H9 (cell line): ENCODE measurements around the gene TCF4. TPM values are rescaled to one million over a fixed set of nuclear protein-coding genes. Genes with fewer than 3 reads are reported as not detected.

ENCODE experiments used
- DNase-seq: peaks from one replicate; pipeline ENCODE4 v3.0.0-alpha.2; 2017
- H2AFZ ChIP-seq: one replicate; pipeline ENCODE4 v1.6.1; 2013; ENCODE audit warnings: mild to moderate bottlenecking, low read length, control low read depth, moderate library complexity
- H2AK5ac ChIP-seq: 2 replicates; pipeline ENCODE4 v1.6.1; 2013; ENCODE audit warnings: low read length, control low read depth, mixed read lengths; ENCODE audit not compliant: insufficient read length
- H2BK120ac ChIP-seq: one replicate; pipeline ENCODE4 v1.6.1; 2013; ENCODE audit warnings: low read depth, mild to moderate bottlenecking, low read length, control low read depth, inconsistent platforms; ENCODE audit not compliant: poor library complexity, severe bottlenecking
- H2BK12ac ChIP-seq: 2 replicates; pipeline ENCODE4 v1.6.1; 2013; ENCODE audit warnings: low read length, control low read depth, mixed read lengths, low read depth; ENCODE audit not compliant: insufficient read length
- H2BK15ac ChIP-seq: 2 replicates; pipeline ENCODE4 v1.6.1; 2013; ENCODE audit warnings: low read depth, low read length, control low read depth
- H2BK20ac ChIP-seq: one replicate; pipeline ENCODE4 v1.6.1; 2013; ENCODE audit warnings: low read depth, mild to moderate bottlenecking, low read length, control low read depth, inconsistent platforms; ENCODE audit not compliant: poor library complexity, severe bottlenecking
- H2BK5ac ChIP-seq: 2 replicates; pipeline ENCODE4 v1.6.1; 2013; ENCODE audit warnings: low read length, control low read depth, mixed read lengths; ENCODE audit not compliant: insufficient read length
- H3K14ac ChIP-seq: 2 replicates; pipeline ENCODE4 v1.6.1; 2013; ENCODE audit warnings: low read length, control low read depth; ENCODE audit not compliant: insufficient read depth
- H3K18ac ChIP-seq: 2 replicates; pipeline ENCODE4 v1.6.1; 2013; ENCODE audit warnings: low read depth, mild to moderate bottlenecking, mixed read lengths, low read length, control low read depth; ENCODE audit not compliant: insufficient read length
- H3K23ac ChIP-seq: 2 replicates; pipeline ENCODE4 v1.6.1; 2013; ENCODE audit warnings: low read length, control low read depth, mixed read lengths, low read depth; ENCODE audit not compliant: insufficient read length
- H3K23me2 ChIP-seq: 2 replicates; pipeline ENCODE4 v1.6.1; 2013; ENCODE audit warnings: low read depth, mild to moderate bottlenecking, mixed read lengths, low read length, control low read depth; ENCODE audit not compliant: insufficient read length, poor library complexity, severe bottlenecking
- H3K27ac ChIP-seq: 2 replicates; pipeline ENCODE4 v1.5.1; 2013; ENCODE audit warnings: low read length, control low read depth, mixed read lengths, low read depth; ENCODE audit not compliant: insufficient read length
- H3K27me3 ChIP-seq: 2 replicates; pipeline ENCODE4 v1.6.1; 2013; ENCODE audit warnings: low read length, control low read depth, inconsistent platforms; ENCODE audit not compliant: insufficient read depth
- H3K4ac ChIP-seq: 2 replicates; pipeline ENCODE4 v1.6.1; 2013; ENCODE audit warnings: low read depth, mild to moderate bottlenecking, control low read depth, inconsistent platforms, low read length, moderate library complexity
- H3K4me1 ChIP-seq: 2 replicates; pipeline ENCODE4 v1.6.1; 2013; ENCODE audit warnings: low read length, control low read depth, inconsistent platforms; ENCODE audit not compliant: insufficient read depth
- H3K4me2 ChIP-seq: 2 replicates; pipeline ENCODE4 v1.6.1; 2013; ENCODE audit warnings: low read length, control low read depth, mixed read lengths; ENCODE audit not compliant: insufficient read length, insufficient read depth
- H3K56ac ChIP-seq: 2 replicates; pipeline ENCODE4 v1.6.1; 2013; ENCODE audit warnings: low read depth, mild to moderate bottlenecking, mixed read lengths, low read length, control low read depth; ENCODE audit not compliant: insufficient read length
- H3K79me1 ChIP-seq: 2 replicates; pipeline ENCODE4 v1.6.1; 2013; ENCODE audit warnings: low read depth, mild to moderate bottlenecking, moderate library complexity, low read length, control low read depth, inconsistent platforms; ENCODE audit not compliant: insufficient read depth, poor library complexity, severe bottlenecking
- H3K79me2 ChIP-seq: 2 replicates; pipeline ENCODE4 v1.6.1; 2013; ENCODE audit warnings: low read length, control low read depth, inconsistent platforms; ENCODE audit not compliant: insufficient read depth
- H3K9ac ChIP-seq: 2 replicates; pipeline ENCODE4 v1.6.1; 2013; ENCODE audit warnings: low read length, control low read depth, mixed read lengths; ENCODE audit not compliant: insufficient read length; ENCODE audit errors: extremely low read depth
- H3K9me3 ChIP-seq: one replicate; pipeline ENCODE4 v1.6.1; 2013; ENCODE audit warnings: low read depth, low read length, inconsistent platforms; ENCODE audit not compliant: control insufficient read depth
- H3T11ph ChIP-seq: one replicate; pipeline ENCODE4 v1.6.1; 2013; ENCODE audit warnings: mild to moderate bottlenecking, low read length, control low read depth, inconsistent platforms
- H4K20me1 ChIP-seq: one replicate; pipeline ENCODE4 v1.6.1; 2013; ENCODE audit not compliant: control insufficient read depth, insufficient read length, insufficient read depth
- H4K5ac ChIP-seq: 2 replicates; pipeline ENCODE4 v1.6.1; 2013; ENCODE audit warnings: low read depth, mild to moderate bottlenecking, mixed read lengths, low read length, control low read depth; ENCODE audit not compliant: insufficient read length
- H4K8ac ChIP-seq: replicated peaks from 2 replicates; pipeline ENCODE4 v1.6.1; 2013; ENCODE audit warnings: low read length, control low read depth, mixed read lengths, low read depth; ENCODE audit not compliant: insufficient read length
- H4K91ac ChIP-seq: 2 replicates; pipeline ENCODE4 v1.6.1; 2013; ENCODE audit warnings: low read depth, mild to moderate bottlenecking, moderate library complexity, mixed read lengths, low read length, control low read depth; ENCODE audit not compliant: insufficient read length
- H3K27ac Mint-ChIP-seq, 3 experiments: 2 replicates in 2 of 3; 3 replicates in 1 of 3; pipeline ENCODE4 v1.8.0; 2020 to 2021; ENCODE audit warnings: mixed read lengths in 3 of 3, mild to moderate bottlenecking in 1 of 3, moderate library complexity in 1 of 3
- H3K27me3 Mint-ChIP-seq: 2 replicates; pipeline ENCODE4 v1.8.0; 2021; ENCODE audit warnings: low read depth, mild to moderate bottlenecking, moderate library complexity, mixed read lengths
- H3K36me3 Mint-ChIP-seq, 3 experiments: 2 replicates in 2 of 3; 3 replicates in 1 of 3; pipeline ENCODE4 v1.8.0; 2020 to 2021; ENCODE audit warnings: low read depth in 3 of 3, mixed read lengths in 3 of 3; ENCODE audit not compliant: insufficient read depth in 1 of 3
- H3K4me1 Mint-ChIP-seq, 2 experiments: 2 replicates each; pipeline ENCODE4 v1.8.0; 2020; ENCODE audit warnings: mixed read lengths in 2 of 2
- H3K4me3 Mint-ChIP-seq, 2 experiments: 2 replicates in 1 of 2; 3 replicates in 1 of 2; pipeline ENCODE4 v1.8.0; 2020 to 2021; ENCODE audit warnings: mild to moderate bottlenecking in 2 of 2, mixed read lengths in 2 of 2, moderate library complexity in 1 of 2
- H3K9me3 Mint-ChIP-seq, 2 experiments: 2 replicates in 1 of 2; 3 replicates in 1 of 2; pipeline ENCODE4 v1.8.0; 2020; ENCODE audit warnings: mild to moderate bottlenecking in 2 of 2, mixed read lengths in 2 of 2, moderate library complexity in 1 of 2
- CTCF ChIP-seq: fragments of 200-600 bp; sonication (generic); conservative IDR thresholded peaks from 3 replicates; pipeline ENCODE4 v1.8.0; 2021; ENCODE audit warnings: antibody characterized with exemption, mild to moderate bottlenecking
- WGBS: extraction: QIAGEN DNeasy Blood & Tissue Kit; methylation state at CpG from one replicate; pipeline ENCODE4 v1.1.7; 2013; ENCODE audit warnings: missing lambda C conversion rate, low lambda C conversion rate, mixed read lengths; ENCODE audit not compliant: insufficient read length; ENCODE audit errors: extremely low coverage; 5-methylcytosine and 5-hydroxymethylcytosine counted together
- total RNA-seq: library from RNA; stranded (reverse); gene quantifications from 2 replicates; pipeline ENCODE4 v1.2.1, GENCODE V29; 2021

The TCF4 gene
- total RNA-seq, 1 experiment from 2014 or later, result 99.4 TPM

GRCh38 chr18:55582325-55582724 lies 5.7 kb downstream of the TCF4 start:
- Histone ChIP-seq H3K14ac (no peak overlapping the region), H3T11ph (no peak overlapping the region), H3K27me3 (no peaks in the 10 kb centered on the region), H3K23ac (no peak overlapping the region), H4K20me1 (no peaks in the 10 kb centered on the region), H2AK5ac (no peak overlapping the region), H3K4me2 (no peak overlapping the region), H3K27ac (no peak overlapping the region), H3K9me3 (no peaks in the 10 kb centered on the region), H2BK120ac (no peak overlapping the region), H3K4ac (no peak overlapping the region), H2BK12ac (no peak overlapping the region), H2BK15ac (no peak overlapping the region), H3K56ac (no peak overlapping the region), H2BK20ac (no peak overlapping the region), H3K23me2 (no peaks in the 10 kb centered on the region), H3K9ac (no peak overlapping the region), H3K4me1 (peaks cover 12% of the 10 kb centered on the region; the same call in 1 of the 2 replicates), H3K79me2 (peaks cover 15% of the 10 kb centered on the region; the same call in 1 of the 2 replicates), H3K79me1 (peaks cover 4% of the 10 kb centered on the region), H2BK5ac (no peak overlapping the region), H4K5ac (no peak overlapping the region), H3K18ac (no peak overlapping the region), H2AFZ (no peak overlapping the region), H4K8ac (no peak overlapping the region), H4K91ac (no peak overlapping the region)
- peak; percentile 68 for DNase-seq
- H3K36me3 Mint-ChIP-seq, result peaks cover 9 to 37% (median 23%) of the 10 kb centered on the region in 3 experiments; a peak in 6 of 7 replicates
- WGBS, result no CpG with 5 or more reads among the region's 1 CpG
- H3K27ac Mint-ChIP-seq, result peak overlapping the region in 2 of 3 experiments; percentile 93 to 95; a peak in 4 of 7 replicates
- no peak for TF ChIP-seq CTCF
- H3K4me1 Mint-ChIP-seq, result peaks cover 89 to 91% of the 10 kb centered on the region in 2 experiments
- H3K9me3 Mint-ChIP-seq, result no peaks in the 10 kb centered on the region
- peak overlapping the region in 1 of 2 experiments; percentile 59; a peak in 4 of 5 replicates for H3K4me3 Mint-ChIP-seq
- no peaks in the 10 kb centered on the region for H3K27me3 Mint-ChIP-seq
